ENCODE results near the gene DAPP1. TPM values are rescaled to one million over a fixed set of nuclear protein-coding genes. Genes with fewer than 3 reads are reported as not detected.
A peak's percentile ranks its signal among the peaks of the same experiment; 100 is the strongest.

Gene DAPP1
- total and polyA plus RNA-seq, 2 of the 8 experiments (the other 6 are each of a cell fraction or from before 2014, with no cell fraction given): not detected

GRCh38 chr4:99827454-99827853 is 10.8 kb downstream of the DAPP1 start:
- Histone ChIP-seq H2BK15ac (ENCODE audit: low read length) (no peak overlapping the region), H2AFZ (ENCODE audit: low read length) (0 out of 2 replicates have a peak overlapping the region, but pooled peaks have one; percentile 11), H4K8ac (ENCODE audit: extremely low read depth, insufficient read depth, low read length) (no peak overlapping the region), H4K91ac (replicated peaks; ENCODE audit: insufficient read length, low read length) (no peak overlapping the region), H3K23me2 (ENCODE audit: low read depth, low read length) (no peaks in the 10 kb centered on the region), H2BK12ac (ENCODE audit: low read depth, low read length) (no peak overlapping the region), H2BK20ac (ENCODE audit: low read length) (no peak overlapping the region), H2BK5ac (ENCODE audit: low read depth, low read length) (no peak overlapping the region), H3K27me3 (replicated peaks in 1 of 4; ENCODE audit: control insufficient read depth in 3 of 4, extremely low read depth in 1 of 4, insufficient read depth in 3 of 4, low read length in 3 of 4) (no peaks in the 10 kb centered on the region), H4K5ac (ENCODE audit: insufficient read length, low read depth, low read length) (no peak overlapping the region), H3K4me1 (replicated peaks in 1 of 4; ENCODE audit: control insufficient read depth in 3 of 4, insufficient read depth in 4 of 4, low read length in 3 of 4) (no peaks in the 10 kb centered on the region), H2AK5ac (ENCODE audit: low read depth, low read length) (no peak overlapping the region), H4K20me1 (replicated peaks in 1 of 2; ENCODE audit: control insufficient read depth in 1 of 2, insufficient read depth in 2 of 2, low read length in 2 of 2) (no peaks in the 10 kb centered on the region), H3K18ac (ENCODE audit: extremely low read depth, low read length) (no peak overlapping the region), H3K56ac (replicated peaks; ENCODE audit: insufficient read length, low read depth, low read length) (no peak overlapping the region), H3K23ac (ENCODE audit: insufficient read length) (no peak overlapping the region), H3K9me3 (ENCODE audit: insufficient read depth in 2 of 2, low read depth in 1 of 2, low read length in 1 of 2) (no peaks in the 10 kb centered on the region), H2BK120ac (replicated peaks; ENCODE audit: low read depth, low read length) (no peak overlapping the region), H3K36me3 (ENCODE audit: control insufficient read depth in 2 of 4, insufficient read depth in 4 of 4, low read length in 3 of 4) (no peaks in the 10 kb centered on the region), H3K4ac (replicated peaks; ENCODE audit: insufficient read length, low read depth, low read length) (no peak overlapping the region), H3K4me3 (ENCODE audit: extremely low read depth in 1 of 4, insufficient read depth in 2 of 4, low read depth in 3 of 4, low read length in 4 of 4) (no peak overlapping the region), H3K27ac (ENCODE audit: low read depth, low read length) (no peak overlapping the region), H3K14ac (ENCODE audit: insufficient read length) (no peak overlapping the region), H3K4me2 (ENCODE audit: insufficient read depth in 1 of 2, low read depth in 2 of 2, low read length in 2 of 2) (no peak overlapping the region), H3K79me2 (ENCODE audit: control insufficient read depth in 1 of 2, insufficient read depth in 2 of 2, low read length in 2 of 2) (no peaks in the 10 kb centered on the region), H3K9ac (replicated peaks in 1 of 4; ENCODE audit: extremely low read depth in 1 of 4, low read depth in 3 of 4, low read length in 3 of 4) (no peak overlapping the region), H3K79me1 (ENCODE audit: low read depth, low read length) (no peaks in the 10 kb centered on the region)
- 87% methylated on average over 5 of the region's 6 CpGs; no CpG with 5 or more reads in 1 of the 2 experiments for WGBS, 2 experiments (ENCODE audit: extremely low coverage in 1 of 2, insufficient coverage in 1 of 2, insufficient read length in 1 of 2, insufficient replicate concordance in 2 of 2, low coverage in 1 of 2, low lambda C conversion rate in 2 of 2, missing lambda C conversion rate in 1 of 2)
- CTCF ChIA-PET (ENCODE audit: partially characterized antibody): interaction anchor here (0.6 to 2.1 kb wide), 7 partner anchors 18 to 1358 kb away, joined by 3 to 5 read pairs (median 3); no protein-coding TSS in a partner anchor
- DNase-seq (ENCODE audit: low read depth in 1 of 2, low spot score in 2 of 2): no peak
- no peak for FAIRE-seq
- POLR2A ChIA-PET (ENCODE audit: partially characterized antibody): interaction anchor here (0.6 to 1.7 kb wide), 2 partner anchors 117 to 121 kb away, joined by 3 to 6 read pairs; no protein-coding TSS in a partner anchor
- TF ChIP-seq, protein P1, sequence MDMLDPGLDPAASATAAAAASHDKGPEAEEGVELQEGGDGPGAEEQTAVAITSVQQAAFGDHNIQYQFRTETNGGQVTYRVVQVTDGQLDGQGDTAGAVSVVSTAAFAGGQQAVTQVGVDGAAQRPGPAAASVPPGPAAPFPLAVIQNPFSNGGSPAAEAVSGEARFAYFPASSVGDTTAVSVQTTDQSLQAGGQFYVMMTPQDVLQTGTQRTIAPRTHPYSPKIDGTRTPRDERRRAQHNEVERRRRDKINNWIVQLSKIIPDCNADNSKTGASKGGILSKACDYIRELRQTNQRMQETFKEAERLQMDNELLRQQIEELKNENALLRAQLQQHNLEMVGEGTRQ (IDR thresholded peaks at IDR 0.05; ENCODE audit: low read length): no peak
- no peak for TF ChIP-seq KDM1A (IDR thresholded peaks at IDR 0.05; ENCODE audit: borderline replicate concordance, low read length)
- no peak for TF ChIP-seq ATF3 (IDR thresholded peaks at IDR 0.05; ENCODE audit: insufficient read depth, low read depth, low read length)
- no peak for TF ChIP-seq RBBP5 (IDR thresholded peaks at IDR 0.05; ENCODE audit: borderline replicate concordance, low read depth, low read length)
- TF ChIP-seq MAX (IDR thresholded peaks at IDR 0.05): no peak
- TF ChIP-seq SIRT6 (IDR thresholded peaks at IDR 0.05; ENCODE audit: low read length): no peak
- TF ChIP-seq HDAC2 (IDR thresholded peaks at IDR 0.05; ENCODE audit: borderline replicate concordance in 1 of 2, low read depth in 2 of 2, low read length in 2 of 2): no peak
- no peak for TF ChIP-seq SRF (IDR thresholded peaks at IDR 0.05; ENCODE audit: low read depth, low read length)
- TF ChIP-seq RNF2 (IDR thresholded peaks at IDR 0.05; ENCODE audit: borderline replicate concordance, low read depth, low read length, missing control alignments, poor library complexity, severe bottlenecking): no peak
- no peak for TF ChIP-seq SUZ12 (IDR thresholded peaks at IDR 0.05; ENCODE audit: low read length)
- TF ChIP-seq YY1 (IDR thresholded peaks at IDR 0.05; ENCODE audit: low read depth, low read length): no peak

Data from H1 (cell line).